K562 (cell line): ENCODE results near the gene SNX17. TPM values are rescaled to one million over a fixed set of nuclear protein-coding genes. Genes with fewer than 3 reads are reported as not detected.

Experiments used
- ASH1L ChIP-seq: fragments of 450-650 bp; IDR thresholded peaks from 2 replicates; pipeline ENCODE4 v1.6.1; 2018; ENCODE audit warnings: borderline replicate concordance, mild to moderate bottlenecking, low read depth; ENCODE audit not compliant: partially characterized antibody
- E2F3 ChIP-seq: fragments of 250-450 bp; sonication (Bioruptor Pico); IDR thresholded peaks from 2 replicates; pipeline ENCODE4 v1.4.0; 2020; ENCODE audit warnings: mild to moderate bottlenecking
- GABPA ChIP-seq: fragments of 200-800 bp; sonication (Bioruptor generic); conservative IDR thresholded peaks from 2 replicates; pipeline ENCODE4 v1.6.1; 2016; ENCODE audit warnings: low read depth, missing genetic modification characterization, missing compliant biosample characterization
- NBN ChIP-seq: fragments of 450-650 bp; IDR thresholded peaks from 2 replicates; pipeline ENCODE4 v1.6.1; 2016; ENCODE audit warnings: low read depth, mild to moderate bottlenecking
- NFRKB ChIP-seq: fragments of 450-650 bp; IDR thresholded peaks from 2 replicates; pipeline ENCODE4 v1.6.1; 2016; ENCODE audit warnings: low read depth
- RBFOX2 ChIP-seq: fragments of 200-400 bp; formaldehyde crosslinking; IDR thresholded peaks from 2 replicates; pipeline ENCODE4 v1.6.1; 2017; ENCODE audit warnings: low read depth, mild to moderate bottlenecking, low read length, moderate library complexity
- RNF2 ChIP-seq: sonication (generic); IDR thresholded peaks from 2 replicates; pipeline ENCODE4 v1.6.1; 2016
- ZEB2 ChIP-seq: fragments of 450-650 bp; IDR thresholded peaks from 2 replicates; pipeline ENCODE4 v1.6.1; 2016
- ZNF146 ChIP-seq: IDR thresholded peaks from one replicate; pipeline ENCODE4 v1.6.1; 2018; ENCODE audit warnings: missing compliant biosample characterization; ENCODE audit not compliant: unreplicated experiment
- ZNF551 ChIP-seq: fragments of 250-450 bp; sonication (Bioruptor Pico); IDR thresholded peaks from 2 replicates; pipeline ENCODE4 v1.5.0; 2021; ENCODE audit warnings: mild to moderate bottlenecking, moderate library complexity
- polyA plus RNA-seq, 8 experiments: library from polyadenylated mRNA; depleted of rRNA in 4 of 8; stranded (reverse) in 5 of 8; unstranded in 3 of 8; fragments of >200 nt; fragmentation: Nextera tagmentation in 2 of 8; fragmentation: Illumina TruSeq in 1 of 8; extraction: Ambion mirVana in 2 of 8; extraction: Trizol in 1 of 8; gene quantifications; 2 replicates each; pipeline versions ENCODE4 v1.2.1 to v1.2.3, GENCODE V29; 2011 to 2014; ENCODE audit warnings: inconsistent platforms in 1 of 8, missing spikeins in 1 of 8
- total RNA-seq, 7 experiments: library from RNA; depleted of rRNA in 6 of 7; stranded (reverse); fragments of >200 nt in 6 of 7; fragmentation: Illumina TruSeq in 2 of 7; extraction: Trizol in 2 of 7; gene quantifications; 2 replicates each; pipeline versions ENCODE4 v1.2.1 to v1.2.3, GENCODE V29; 2011 to 2021; ENCODE audit warnings: low replicate concordance in 1 of 7
- TF ChIP-seq, protein P1 (sequence below): fragments of 250-450 bp; sonication (Bioruptor Pico); IDR thresholded peaks from 2 replicates; pipeline ENCODE4 v1.5.0; 2020; ENCODE audit warnings: mild to moderate bottlenecking, borderline replicate concordance
- TF ChIP-seq, protein P2 (sequence below): fragments of 250-450 bp; sonication (Bioruptor Pico); IDR thresholded peaks from 2 replicates; pipeline ENCODE4 v1.8.0; 2022; ENCODE audit warnings: moderate library complexity, mild to moderate bottlenecking, inconsistent platforms
- TF ChIP-seq, protein P3 (sequence below), 3 experiments: fragments of 200-800 bp in 1 of 3; fragments of 250-450 bp in 1 of 3; fragments of 450-650 bp in 1 of 3; sonication (Bioruptor Pico) in 1 of 3; sonication (Bioruptor generic) in 1 of 3; formaldehyde crosslinking in 1 of 3; IDR thresholded peaks; 2 replicates each; pipeline versions ENCODE4 v1.6.1 to v1.8.0; 2016 to 2022; ENCODE audit warnings: mild to moderate bottlenecking in 2 of 3, missing genetic modification characterization in 2 of 3, missing compliant biosample characterization in 1 of 3, moderate library complexity in 1 of 3
- TF ChIP-seq, protein P4 (sequence below): sonication (generic); formaldehyde crosslinking; IDR thresholded peaks from 2 replicates; pipeline ENCODE4 v1.8.1; 2023; ENCODE audit warnings: mild to moderate bottlenecking, missing genetic modification reagents
- TF ChIP-seq, protein P5 (sequence below): fragments of 250-450 bp; sonication (Bioruptor Pico); IDR thresholded peaks from 2 replicates; pipeline ENCODE4 v1.5.0; 2021; ENCODE audit warnings: mild to moderate bottlenecking, moderate library complexity

The SNX17 gene
- total and polyA plus RNA-seq, 9 of the 15 experiments (the other 6 are each of a cell fraction or from before 2014, with no cell fraction given), result 3.0 to 75.7 (median 54.6) TPM

DNA sequence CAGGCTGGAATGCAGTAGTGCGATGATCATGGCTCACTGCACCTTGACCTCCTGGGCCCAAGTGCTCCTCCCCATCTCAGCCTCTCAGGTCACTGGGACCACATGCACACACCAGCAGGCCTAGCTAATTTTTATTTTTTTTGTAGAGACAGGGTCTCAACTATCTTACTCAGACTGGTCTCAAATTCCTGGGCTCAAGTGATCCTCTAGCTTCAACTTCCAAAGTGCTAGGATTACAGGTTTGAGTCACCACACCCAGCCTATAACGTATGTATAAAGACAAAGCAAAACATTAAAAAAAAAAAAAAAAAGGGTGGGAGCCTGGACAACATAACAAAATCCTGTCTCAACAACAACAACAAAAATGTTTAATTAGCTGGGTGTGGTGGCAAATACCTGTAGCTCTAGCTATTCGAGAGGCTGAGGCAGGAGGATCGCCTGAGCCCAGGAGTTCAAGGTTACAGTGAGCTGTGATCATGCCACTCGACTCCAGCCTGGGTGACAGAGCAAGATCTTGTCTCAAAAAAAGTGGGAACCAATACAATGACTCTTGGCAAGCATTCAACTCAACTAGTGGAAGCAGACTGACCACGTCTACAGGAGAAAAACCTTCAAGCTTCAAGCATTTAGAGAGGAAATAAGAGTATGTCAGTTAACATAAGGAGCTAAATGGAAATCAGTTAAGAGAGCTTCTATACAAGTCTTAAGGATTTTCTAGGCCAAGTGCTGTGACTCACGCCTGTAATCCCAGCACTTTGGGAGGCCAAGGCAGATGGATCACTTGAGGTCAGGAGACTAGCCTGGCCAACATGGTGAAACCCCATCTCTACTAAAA is 16.4 kb upstream of the SNX17 start (continued):
- TF ChIP-seq, protein P1, sequence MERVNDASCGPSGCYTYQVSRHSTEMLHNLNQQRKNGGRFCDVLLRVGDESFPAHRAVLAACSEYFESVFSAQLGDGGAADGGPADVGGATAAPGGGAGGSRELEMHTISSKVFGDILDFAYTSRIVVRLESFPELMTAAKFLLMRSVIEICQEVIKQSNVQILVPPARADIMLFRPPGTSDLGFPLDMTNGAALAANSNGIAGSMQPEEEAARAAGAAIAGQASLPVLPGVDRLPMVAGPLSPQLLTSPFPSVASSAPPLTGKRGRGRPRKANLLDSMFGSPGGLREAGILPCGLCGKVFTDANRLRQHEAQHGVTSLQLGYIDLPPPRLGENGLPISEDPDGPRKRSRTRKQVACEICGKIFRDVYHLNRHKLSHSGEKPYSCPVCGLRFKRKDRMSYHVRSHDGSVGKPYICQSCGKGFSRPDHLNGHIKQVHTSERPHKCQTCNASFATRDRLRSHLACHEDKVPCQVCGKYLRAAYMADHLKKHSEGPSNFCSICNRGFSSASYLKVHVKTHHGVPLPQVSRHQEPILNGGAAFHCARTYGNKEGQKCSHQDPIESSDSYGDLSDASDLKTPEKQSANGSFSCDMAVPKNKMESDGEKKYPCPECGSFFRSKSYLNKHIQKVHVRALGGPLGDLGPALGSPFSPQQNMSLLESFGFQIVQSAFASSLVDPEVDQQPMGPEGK (CRISPR knock-in tag), result no peak
- TF ChIP-seq GABPA (tag) (peak; percentile 16; the same call in 1 of the 2 replicates), ZNF146 (CRISPR knock-in tag) (no peak), ASH1L (no peak), E2F3 (CRISPR knock-in tag) (no peak), NBN (0 out of 2 replicates have a peak, but pooled peaks have one; percentile 72), ZNF551 (no peak), RBFOX2 (0 out of 2 replicates have a peak, but pooled peaks have one; percentile 31), ZEB2 (peak; percentile 42; the same call in 1 of the 2 replicates), RNF2 (no peak), NFRKB (no peak)
- TF ChIP-seq, protein P2, sequence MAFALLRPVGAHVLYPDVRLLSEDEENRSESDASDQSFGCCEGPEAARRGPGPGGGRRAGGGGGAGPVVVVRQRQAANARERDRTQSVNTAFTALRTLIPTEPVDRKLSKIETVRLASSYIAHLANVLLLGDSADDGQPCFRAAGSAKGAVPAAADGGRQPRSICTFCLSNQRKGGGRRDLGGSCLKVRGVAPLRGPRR (CRISPR knock-in tag), result no peak
- TF ChIP-seq, protein P3, sequence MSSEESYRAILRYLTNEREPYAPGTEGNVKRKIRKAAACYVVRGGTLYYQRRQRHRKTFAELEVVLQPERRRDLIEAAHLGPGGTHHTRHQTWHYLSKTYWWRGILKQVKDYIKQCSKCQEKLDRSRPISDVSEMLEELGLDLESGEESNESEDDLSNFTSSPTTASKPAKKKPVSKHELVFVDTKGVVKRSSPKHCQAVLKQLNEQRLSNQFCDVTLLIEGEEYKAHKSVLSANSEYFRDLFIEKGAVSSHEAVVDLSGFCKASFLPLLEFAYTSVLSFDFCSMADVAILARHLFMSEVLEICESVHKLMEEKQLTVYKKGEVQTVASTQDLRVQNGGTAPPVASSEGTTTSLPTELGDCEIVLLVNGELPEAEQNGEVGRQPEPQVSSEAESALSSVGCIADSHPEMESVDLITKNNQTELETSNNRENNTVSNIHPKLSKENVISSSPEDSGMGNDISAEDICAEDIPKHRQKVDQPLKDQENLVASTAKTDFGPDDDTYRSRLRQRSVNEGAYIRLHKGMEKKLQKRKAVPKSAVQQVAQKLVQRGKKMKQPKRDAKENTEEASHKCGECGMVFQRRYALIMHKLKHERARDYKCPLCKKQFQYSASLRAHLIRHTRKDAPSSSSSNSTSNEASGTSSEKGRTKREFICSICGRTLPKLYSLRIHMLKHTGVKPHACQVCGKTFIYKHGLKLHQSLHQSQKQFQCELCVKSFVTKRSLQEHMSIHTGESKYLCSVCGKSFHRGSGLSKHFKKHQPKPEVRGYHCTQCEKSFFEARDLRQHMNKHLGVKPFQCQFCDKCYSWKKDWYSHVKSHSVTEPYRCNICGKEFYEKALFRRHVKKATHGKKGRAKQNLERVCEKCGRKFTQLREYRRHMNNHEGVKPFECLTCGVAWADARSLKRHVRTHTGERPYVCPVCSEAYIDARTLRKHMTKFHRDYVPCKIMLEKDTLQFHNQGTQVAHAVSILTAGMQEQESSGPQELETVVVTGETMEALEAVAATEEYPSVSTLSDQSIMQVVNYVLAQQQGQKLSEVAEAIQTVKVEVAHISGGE (CRISPR knock-in tag; IDR thresholded peaks at IDR 0.05), result no peak
- TF ChIP-seq, protein P4, sequence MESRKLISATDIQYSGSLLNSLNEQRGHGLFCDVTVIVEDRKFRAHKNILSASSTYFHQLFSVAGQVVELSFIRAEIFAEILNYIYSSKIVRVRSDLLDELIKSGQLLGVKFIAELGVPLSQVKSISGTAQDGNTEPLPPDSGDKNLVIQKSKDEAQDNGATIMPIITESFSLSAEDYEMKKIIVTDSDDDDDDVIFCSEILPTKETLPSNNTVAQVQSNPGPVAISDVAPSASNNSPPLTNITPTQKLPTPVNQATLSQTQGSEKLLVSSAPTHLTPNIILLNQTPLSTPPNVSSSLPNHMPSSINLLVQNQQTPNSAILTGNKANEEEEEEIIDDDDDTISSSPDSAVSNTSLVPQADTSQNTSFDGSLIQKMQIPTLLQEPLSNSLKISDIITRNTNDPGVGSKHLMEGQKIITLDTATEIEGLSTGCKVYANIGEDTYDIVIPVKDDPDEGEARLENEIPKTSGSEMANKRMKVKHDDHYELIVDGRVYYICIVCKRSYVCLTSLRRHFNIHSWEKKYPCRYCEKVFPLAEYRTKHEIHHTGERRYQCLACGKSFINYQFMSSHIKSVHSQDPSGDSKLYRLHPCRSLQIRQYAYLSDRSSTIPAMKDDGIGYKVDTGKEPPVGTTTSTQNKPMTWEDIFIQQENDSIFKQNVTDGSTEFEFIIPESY, result no peak
- TF ChIP-seq, protein P5, sequence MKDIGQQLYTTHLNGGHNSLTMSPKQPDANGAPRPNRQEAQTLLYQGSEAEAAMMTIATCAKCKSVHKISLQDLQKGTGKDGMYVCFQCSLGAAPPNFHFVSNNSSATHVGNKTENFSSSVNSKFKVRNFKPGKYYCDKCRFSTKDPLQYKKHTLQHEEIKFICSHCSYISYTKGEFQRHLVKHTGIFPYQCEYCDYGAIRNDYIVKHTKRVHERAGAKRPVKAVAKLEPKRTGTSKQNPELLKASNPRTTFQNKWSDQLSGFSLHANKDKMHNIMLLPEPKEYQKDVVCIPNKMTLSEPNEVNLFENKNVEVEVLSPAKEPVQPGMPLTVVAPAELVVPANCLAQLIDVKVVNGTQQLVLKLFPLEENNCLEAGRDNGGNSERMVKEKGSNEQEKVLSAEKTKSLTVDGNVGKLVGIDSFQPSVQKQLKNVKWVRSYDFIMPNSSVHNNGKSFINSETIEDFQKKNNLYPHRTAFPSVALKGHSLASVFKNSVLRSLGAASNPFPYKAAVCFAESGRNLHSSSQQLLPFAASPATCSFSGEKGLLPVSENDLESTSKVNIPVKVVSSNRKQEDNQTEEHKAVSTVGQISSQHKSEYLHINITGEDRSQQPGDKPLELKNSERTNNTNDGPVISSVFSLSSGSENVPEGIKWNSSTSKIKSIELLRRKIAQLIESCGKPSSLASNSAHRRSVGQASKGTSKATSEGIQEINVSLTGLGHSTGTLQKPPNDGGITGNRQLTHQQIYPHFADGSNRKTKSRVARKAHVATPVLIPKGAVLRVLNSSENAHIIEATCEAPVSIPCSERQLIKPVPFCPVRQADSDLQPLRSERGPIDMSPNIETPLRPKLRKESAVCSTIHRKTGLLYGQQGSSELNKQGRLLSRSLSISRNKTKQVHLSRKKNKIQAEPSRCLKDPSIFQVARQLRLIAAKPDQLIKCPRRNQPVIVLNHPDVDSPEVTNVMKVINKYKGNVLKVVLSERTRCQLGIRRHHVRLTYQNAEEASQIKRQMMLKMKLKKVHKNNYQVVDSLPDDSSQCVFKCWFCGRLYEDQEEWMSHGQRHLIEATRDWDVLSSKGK (CRISPR knock-in tag), result no peak
